ENCODE measurements around the gene HCST. TPM values are rescaled to one million over a fixed set of nuclear protein-coding genes. Genes with fewer than 3 reads are reported as not detected.
A peak's percentile ranks its signal among the peaks of the same experiment; 100 is the strongest.

Gene HCST
- total and polyA plus RNA-seq, 2 of the 13 experiments (the other 11 are each of a cell fraction or from before 2014, with no cell fraction given): 0.24 to 1.2 TPM

GRCh38 chr19:35931161-35931873 lies 29.0 kb downstream of the HCST start (continued):
- no peak for TF ChIP-seq ZNF407 (CRISPR knock-in tag; IDR thresholded peaks at IDR 0.05; ENCODE audit: not compliant biosample characterization)
- no peak; the same call in 1 of the 2 replicates for TF ChIP-seq FOXC1 (CRISPR knock-in tag; IDR thresholded peaks at IDR 0.05; ENCODE audit: borderline replicate concordance)
- 0 out of 2 replicates have a peak, but pooled peaks have one; percentile 50 for TF ChIP-seq SIX4 (CRISPR knock-in tag; IDR thresholded peaks at IDR 0.05)
- no peak for TF ChIP-seq ZNF691 (CRISPR knock-in tag; IDR thresholded peaks at IDR 0.05; ENCODE audit: borderline replicate concordance, low read depth)
- 0 out of 2 replicates have a peak, but pooled peaks have one; percentile 46 for TF ChIP-seq ZNF280D (CRISPR knock-in tag; IDR thresholded peaks at IDR 0.05)
- peak; percentile 82 for TF ChIP-seq ZFX (CRISPR knock-in tag; IDR thresholded peaks at IDR 0.05; ENCODE audit: low read depth)
- peak; percentile 73; the same call in 1 of the 2 replicates for TF ChIP-seq SMAD3 (CRISPR knock-in tag; IDR thresholded peaks at IDR 0.05)
- no peak for TF ChIP-seq ZNF713 (CRISPR knock-in tag; IDR thresholded peaks at IDR 0.05)
- no peak for TF ChIP-seq ZFP36L1 (CRISPR knock-in tag; IDR thresholded peaks at IDR 0.05)
- peak; percentile 91 for TF ChIP-seq ZNF574 (CRISPR knock-in tag; IDR thresholded peaks at IDR 0.05)
